GM19351 (cell line): Measurements from ENCODE around the gene LCAT.
A peak's percentile ranks its signal among the peaks of the same experiment; 100 is the strongest.
"Not testable (repeated sequence)": the region's sequence is repeated elsewhere in the genome, so short reads cannot be mapped to it uniquely, and the experiment has no call there.

Experiments used
- ATAC-seq: cut with Tn5 transposase; IDR thresholded peaks from one replicate; pipeline ENCODE4 v1.9.1; 2021; ENCODE audit warnings: mild to moderate bottlenecking, moderate library complexity; ENCODE audit not compliant: unreplicated experiment

LCAT gene

GRCh38 chr16:67915831-67916723, 27.8 kb downstream of the LCAT start:
- ATAC-seq: no peak

GRCh38 chr16:67915496-67915769, 28.5 kb downstream of the LCAT start:
- not testable (repeated sequence) for ATAC-seq

GRCh38 chr16:67914758-67915495, 29.0 kb downstream of the LCAT start:
- ATAC-seq: no peak

GRCh38 chr16:67910158-67910557, 33.8 kb downstream of the LCAT start:
- no peak for ATAC-seq

GRCh38 chr16:67909056-67909742, 34.7 kb downstream of the LCAT start:
- no peak for ATAC-seq

GRCh38 chr16:67907397-67908180, 36.3 kb downstream of the LCAT start:
- ATAC-seq: no peak

- no peak for ATAC-seq
Measured at GRCh38 chr16:67902831-67903230, 41.1 kb downstream of the LCAT start.

- ATAC-seq: no peak
Measured at GRCh38 chr16:67901734-67902133, 42.2 kb downstream of the LCAT start.

- no peak for ATAC-seq
Measured at GRCh38 chr16:67897231-67897630, 46.7 kb downstream of the LCAT start.

- ATAC-seq: no peak
Measured at GRCh38 chr16:67893743-67894399, 50.0 kb downstream of the LCAT start.

GRCh38 chr16:67892899-67893742, 50.8 kb downstream of the LCAT start, which contains the start of gene PSKH1:
PSKH1 (plus strand) TSS chr16:67893254; CDS start chr16:67908750, 15,496 bp downstream.
- ATAC-seq: peak; percentile 92

GRCh38 chr16:67892375-67892774, 51.5 kb downstream of the LCAT start:
- ATAC-seq: no peak
